DMS79 treated with DMSO at 0.1 percent for 48 hours (cell line): ENCODE measurements around the gene SLCO3A1.
"Not testable (repeated sequence)": the region's sequence is repeated elsewhere in the genome, so short reads cannot be mapped to it uniquely, and the experiment has no call there.

ENCODE experiments used
- DNase-seq: peaks from one replicate; lab custom pipeline; 2025; lab: John Stamatoyannopoulos, UW

SLCO3A1 gene

DNA sequence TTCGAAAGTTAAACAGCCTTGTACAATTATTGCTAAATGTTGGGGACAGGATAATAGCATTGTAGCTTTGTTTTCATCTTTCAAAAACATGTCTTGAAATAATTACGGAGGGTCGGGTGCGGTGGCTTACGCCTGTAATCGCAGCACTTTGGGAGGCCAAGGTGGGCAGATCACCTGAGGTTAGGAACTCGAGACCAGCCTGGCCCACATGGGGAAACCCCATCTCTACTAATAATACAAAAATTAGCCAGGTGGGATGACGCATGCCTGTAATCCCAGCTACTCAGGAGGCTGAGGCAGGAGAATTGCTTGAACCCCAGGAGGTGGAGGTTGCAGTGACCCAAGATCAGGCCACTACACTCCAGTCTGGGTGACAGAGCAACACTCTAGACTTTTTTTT lies 216.7 kb downstream of the SLCO3A1 start:
- not testable (repeated sequence) for DNase-seq

DNA sequence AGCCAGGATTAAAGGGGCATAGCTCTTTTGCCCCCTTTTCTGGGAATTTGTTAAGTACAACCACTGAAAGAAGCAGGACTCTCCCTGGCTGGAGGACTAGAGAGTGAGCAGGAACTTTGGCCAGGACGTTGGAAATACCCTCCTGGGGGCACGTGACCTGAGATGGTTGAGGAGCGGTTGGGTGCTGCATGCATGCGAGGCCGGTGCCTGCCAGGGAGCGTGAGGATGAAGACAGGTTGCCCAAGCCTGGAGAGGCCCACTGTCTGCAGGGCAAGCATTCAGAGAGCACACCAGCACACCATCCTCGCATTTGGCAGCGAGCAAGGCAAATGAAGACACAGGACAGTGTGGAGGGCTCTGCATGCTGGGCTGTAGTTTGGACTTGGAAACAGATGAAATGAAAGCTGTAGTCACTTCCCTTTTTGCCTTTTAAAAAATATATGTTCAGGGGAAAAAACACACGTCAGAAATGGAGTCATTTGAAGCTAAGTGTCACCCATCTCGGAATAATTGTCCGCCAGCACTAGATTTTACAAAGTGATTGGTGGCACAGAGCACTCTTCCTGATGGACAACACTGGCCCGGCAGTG lies 217.6 kb downstream of the SLCO3A1 start:
- no peak for DNase-seq

- DNase-seq: peak; percentile 19
These were observed 219.7 kb downstream of the SLCO3A1 start for GRCh38 chr15:92073044-92073785.

GRCh38 chr15:92074101-92074500 lies 220.6 kb downstream of the SLCO3A1 start:
- no peak for DNase-seq

DNA sequence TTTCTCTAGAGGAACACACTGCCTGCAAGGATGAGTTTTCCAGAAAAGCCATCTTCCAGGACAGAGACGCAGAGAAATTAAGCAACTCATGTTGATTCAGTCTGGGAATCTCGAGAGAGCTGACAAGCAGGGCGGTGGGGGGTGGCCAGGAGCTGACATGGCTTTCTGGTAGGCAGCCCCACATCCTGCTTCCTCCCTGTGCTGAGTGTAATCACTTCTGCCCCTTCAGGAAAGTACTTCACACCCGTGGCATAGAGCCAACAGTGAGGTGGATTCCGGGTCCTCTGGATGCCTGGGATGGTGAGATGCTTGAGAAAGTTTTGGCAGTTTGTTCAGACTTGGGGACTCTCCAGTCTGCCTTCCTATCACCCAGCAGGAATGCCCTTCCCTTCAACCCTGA lies 221.1 kb downstream of the SLCO3A1 start:
- DNase-seq: peak; percentile 23

DNA sequence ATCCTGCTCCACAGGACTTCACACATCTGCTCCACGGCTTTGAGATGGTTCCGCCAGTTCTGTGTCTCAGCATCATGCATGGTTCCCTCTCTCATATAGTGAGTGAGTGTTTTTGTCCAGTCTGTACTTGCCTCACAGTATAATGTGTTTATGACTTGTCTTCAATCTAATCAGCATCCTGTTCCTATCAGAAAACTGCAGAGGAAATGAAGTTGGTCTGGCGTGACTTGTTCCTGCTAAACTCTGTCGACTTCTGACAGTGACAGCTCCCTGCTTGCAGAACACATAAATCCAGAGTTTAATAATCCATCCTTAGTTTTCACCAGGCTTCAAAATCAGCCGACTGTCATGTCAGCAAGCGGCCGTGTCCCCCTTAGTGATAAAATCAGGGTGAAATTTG lies 222.3 kb downstream of the SLCO3A1 start:
- no peak for DNase-seq

GRCh38 chr15:92076541-92076940 lies 223.0 kb downstream of the SLCO3A1 start:
- DNase-seq: no peak

DNA sequence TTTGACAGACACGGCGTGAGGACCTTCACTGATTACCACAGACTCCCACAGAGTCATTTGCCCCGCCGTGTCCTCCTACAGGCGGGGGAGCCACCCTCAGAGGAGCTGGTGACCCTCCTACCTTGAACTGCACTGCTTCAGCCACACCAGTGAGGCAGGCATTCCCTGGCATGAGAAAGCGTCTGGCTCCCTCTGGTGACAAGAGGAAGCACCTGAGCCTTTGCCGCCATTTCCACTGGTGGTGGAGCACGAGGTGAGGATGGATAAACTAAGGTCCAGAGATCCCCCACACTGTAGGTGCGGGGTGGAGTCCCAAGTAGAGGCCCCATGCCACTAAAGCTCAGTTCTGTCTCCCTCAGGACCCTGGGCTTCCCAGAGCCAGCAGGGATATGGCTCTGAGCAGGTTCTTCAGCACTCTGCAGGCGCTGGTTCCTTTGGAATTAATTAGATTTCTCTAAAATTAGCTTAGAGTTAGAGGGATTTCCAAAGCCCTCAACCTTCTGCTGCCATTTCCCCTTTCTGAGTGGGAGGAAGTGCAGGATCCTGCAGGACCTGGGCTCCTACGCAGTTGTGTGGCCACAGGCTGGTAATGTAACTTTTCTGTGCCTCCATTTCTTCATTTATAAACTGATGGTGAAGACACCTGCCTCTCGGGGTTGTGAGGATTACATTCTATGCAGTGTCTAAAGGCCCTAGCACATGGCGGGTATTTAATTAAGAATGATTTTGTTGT lies 224.0 kb downstream of the SLCO3A1 start:
- peak; percentile 7 for DNase-seq

- no peak for DNase-seq
These were observed 224.8 kb downstream of the SLCO3A1 start for GRCh38 chr15:92078270-92078669.

DNA sequence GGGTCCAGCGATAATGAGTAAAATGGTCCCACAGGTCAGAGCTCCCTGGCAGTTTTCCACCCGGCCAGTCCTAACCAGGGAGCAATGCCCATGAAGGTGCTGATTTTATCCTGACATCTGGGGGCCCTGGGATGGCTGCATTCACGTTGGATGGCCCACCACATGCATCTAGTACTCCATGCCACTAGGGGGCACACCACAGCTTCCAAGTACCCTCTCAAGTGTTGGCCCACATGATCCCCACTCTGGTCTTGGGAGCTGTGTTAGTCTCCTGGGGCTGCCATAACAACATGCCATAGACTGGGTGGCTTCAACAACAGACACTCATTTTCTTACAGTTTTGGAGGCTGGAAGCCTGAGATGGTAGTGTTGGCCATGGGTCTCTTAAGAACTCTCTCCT lies 225.5 kb downstream of the SLCO3A1 start:
- no peak for DNase-seq

- DNase-seq: no peak
These were observed 226.2 kb downstream of the SLCO3A1 start for GRCh38 chr15:92079647-92080255.

DNA sequence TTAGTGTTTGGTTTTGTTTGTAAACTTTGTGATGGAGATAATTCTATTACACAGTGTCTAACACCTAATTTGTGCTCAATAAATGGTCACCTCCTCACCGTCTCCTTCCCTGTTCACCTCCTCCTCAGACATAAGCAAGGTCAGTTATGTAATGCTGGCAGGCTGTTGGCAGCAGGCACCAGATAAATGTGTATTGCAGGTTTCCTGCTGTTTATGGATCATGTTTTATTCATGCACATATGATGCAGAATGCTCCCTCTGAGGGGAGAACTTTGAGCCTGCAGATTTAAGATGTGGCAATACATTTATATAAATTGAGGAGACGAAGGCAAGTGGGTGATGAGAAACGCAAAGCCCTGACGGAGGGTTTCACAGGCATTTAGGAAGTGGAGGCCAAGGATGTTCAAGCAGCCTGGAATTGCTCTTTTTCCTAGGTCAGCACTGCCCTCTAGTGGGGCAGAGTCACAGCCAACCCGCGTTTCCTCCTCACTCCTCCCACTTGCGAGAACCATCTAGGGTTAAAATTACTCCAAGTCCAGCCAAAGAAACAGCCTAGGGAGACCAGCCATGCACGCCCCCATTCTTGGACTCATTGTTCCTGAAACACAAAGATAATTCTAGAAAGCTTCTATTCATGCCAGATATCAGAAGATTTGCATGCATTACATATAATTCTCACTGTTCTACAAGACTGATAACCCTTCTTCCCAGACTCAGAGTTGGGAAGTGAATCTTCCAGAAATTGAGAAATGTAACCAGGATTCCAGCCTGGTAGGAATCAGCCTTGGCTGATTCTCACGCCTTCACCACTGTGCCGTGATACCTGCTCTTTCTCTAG lies 228.7 kb downstream of the SLCO3A1 start:
- DNase-seq: peak; percentile 32

GRCh38 chr15:92083190-92083589 lies 229.7 kb downstream of the SLCO3A1 start:
- no peak for DNase-seq

- no peak for DNase-seq
These were observed 233.7 kb downstream of the SLCO3A1 start for GRCh38 chr15:92087211-92087610.

DNA sequence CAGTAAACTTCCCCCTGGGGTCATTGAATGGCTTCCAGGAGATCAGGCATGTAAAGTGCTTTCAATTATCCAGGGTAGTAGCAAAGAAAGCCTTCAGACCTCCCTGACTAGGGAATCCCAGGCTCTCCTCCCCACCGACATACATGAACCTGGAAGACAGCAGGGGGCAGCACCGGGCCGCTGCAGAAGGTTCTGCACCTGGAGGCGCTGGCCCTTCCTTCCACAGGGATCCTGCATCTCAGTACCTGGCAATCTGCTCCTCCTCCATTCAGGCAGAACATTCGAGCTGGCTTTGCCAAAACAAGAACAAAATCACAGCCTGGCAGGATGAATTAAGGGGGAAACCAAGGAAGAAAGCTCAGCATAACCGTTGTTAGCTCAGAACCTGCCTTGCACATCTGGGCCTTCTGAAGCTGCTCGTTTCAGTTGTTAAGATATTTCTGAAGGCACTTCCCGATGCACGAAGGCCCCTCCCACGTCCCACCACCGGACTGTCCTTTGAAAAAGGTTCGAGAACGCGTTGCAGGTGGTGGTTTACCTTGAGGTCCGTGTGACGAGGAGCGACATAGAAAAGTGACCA lies 237.7 kb downstream of the SLCO3A1 start:
- DNase-seq: peak; percentile 50

GRCh38 chr15:92092289-92093105 lies 239.0 kb downstream of the SLCO3A1 start:
- no peak for DNase-seq

DNA sequence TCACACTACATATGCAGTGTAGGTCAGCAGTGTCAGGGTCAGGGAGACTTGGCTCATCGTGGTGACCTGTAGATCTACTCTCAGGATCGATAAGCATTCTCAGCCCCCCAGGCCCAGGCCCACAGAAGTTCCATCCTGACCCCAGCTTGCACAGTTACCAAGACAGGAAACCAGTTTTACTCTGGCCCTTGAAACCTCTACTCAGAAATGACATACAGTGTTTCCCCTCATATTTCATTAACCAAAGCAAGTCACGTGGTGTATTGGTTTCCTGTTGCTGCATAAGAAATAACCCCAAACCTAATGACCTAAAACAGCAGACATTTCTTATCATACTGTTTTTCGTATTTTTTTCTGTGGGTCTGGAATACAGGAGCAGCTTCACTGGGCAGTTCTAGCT lies 242.2 kb downstream of the SLCO3A1 start:
- no peak for DNase-seq

- DNase-seq: peak; percentile 62
These were observed 244.1 kb downstream of the SLCO3A1 start for GRCh38 chr15:92097474-92098178.

GRCh38 chr15:92098869-92099268 lies 245.4 kb downstream of the SLCO3A1 start:
- DNase-seq: no peak

GRCh38 chr15:92100301-92100700 lies 246.8 kb downstream of the SLCO3A1 start:
- no peak for DNase-seq
